Glutamatergic neuron (in vitro differentiated cells): ENCODE results near the gene ACRBP. TPM values are rescaled to one million over a fixed set of nuclear protein-coding genes. Genes with fewer than 3 reads are reported as not detected.

Source experiments
- DNase-seq: peaks from one replicate; pipeline ENCODE4 v3.0.0; 2022
- H3K27ac Mint-ChIP-seq: one replicate; pipeline ENCODE4 v1.8.0; 2020; ENCODE audit warnings: mild to moderate bottlenecking, mixed read lengths, inconsistent platforms; ENCODE audit not compliant: unreplicated experiment
- H3K27me3 Mint-ChIP-seq: one replicate; pipeline ENCODE4 v1.8.0; 2020; ENCODE audit warnings: mild to moderate bottlenecking, moderate library complexity, mixed read lengths, inconsistent platforms; ENCODE audit not compliant: unreplicated experiment
- H3K36me3 Mint-ChIP-seq: one replicate; pipeline ENCODE4 v1.8.0; 2020; ENCODE audit warnings: mild to moderate bottlenecking, mixed read lengths, inconsistent platforms; ENCODE audit not compliant: unreplicated experiment
- H3K4me1 Mint-ChIP-seq: one replicate; pipeline ENCODE4 v1.8.0; 2020; ENCODE audit warnings: mild to moderate bottlenecking, low read depth, mixed read lengths, inconsistent platforms; ENCODE audit not compliant: unreplicated experiment
- H3K4me3 Mint-ChIP-seq: one replicate; pipeline ENCODE4 v1.8.0; 2020; ENCODE audit warnings: mild to moderate bottlenecking, mixed read lengths, inconsistent platforms; ENCODE audit not compliant: unreplicated experiment
- H3K9me3 Mint-ChIP-seq: one replicate; pipeline ENCODE4 v1.8.0; 2020; ENCODE audit warnings: mild to moderate bottlenecking, moderate library complexity, mixed read lengths, inconsistent platforms; ENCODE audit not compliant: unreplicated experiment
- CTCF ChIP-seq: fragments of 200-600 bp; sonication (generic); IDR thresholded peaks from one replicate; pipeline ENCODE4 v1.5.0; 2021; ENCODE audit not compliant: partially characterized antibody, unreplicated experiment
- total RNA-seq: library from RNA; stranded (reverse); fragmentation: NEBNext Ultra II Directional; extraction: Animal tissue kit (Norgen Biotek cat#: 25700); gene quantifications from one replicate; pipeline ENCODE4 v1.2.1, GENCODE V29; 2021; ENCODE audit not compliant: unreplicated experiment

The ACRBP gene
- total RNA-seq, 1 donor from 2014 or later: 2.5 TPM

DNA sequence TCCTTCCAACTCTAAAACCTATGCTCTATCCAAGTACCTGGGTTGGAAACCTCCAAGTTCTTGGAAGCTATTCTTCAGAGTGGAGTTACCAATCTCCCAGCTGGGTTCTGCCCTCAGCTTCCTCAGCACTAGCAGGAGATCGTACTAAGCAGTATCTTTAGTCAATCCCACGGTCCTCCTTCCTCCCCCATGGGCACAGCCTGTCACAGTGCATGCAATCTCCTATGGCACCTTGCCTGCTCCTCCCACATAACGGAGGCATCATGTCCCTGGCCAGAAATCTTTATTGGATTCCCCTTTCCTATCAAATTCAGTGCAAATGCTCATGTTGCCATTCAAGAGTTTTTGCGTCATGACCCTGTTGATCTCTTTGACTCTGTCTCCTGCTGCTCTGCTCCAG, 6.1 kb downstream of the ACRBP start:
- Mint-ChIP-seq H3K9me3 (peaks cover 5% of the 10 kb centered on the region), H3K4me1 (peaks cover 1% of the 10 kb centered on the region), H3K27me3 (peaks cover 7% of the 10 kb centered on the region), H3K27ac (no peak overlapping the region), H3K4me3 (no peak overlapping the region), H3K36me3 (peaks cover 30% of the 10 kb centered on the region)
- no peak for TF ChIP-seq CTCF
- DNase-seq: no peak

GRCh38 chr12:6640497-6640896, 6.7 kb downstream of the ACRBP start:
- Mint-ChIP-seq H3K4me1 (peaks cover 2% of the 10 kb centered on the region), H3K9me3 (peaks cover 5% of the 10 kb centered on the region), H3K27ac (no peak overlapping the region), H3K27me3 (peaks cover 8% of the 10 kb centered on the region), H3K36me3 (peaks cover 30% of the 10 kb centered on the region), H3K4me3 (no peak overlapping the region)
- no peak for TF ChIP-seq CTCF
- no peak for DNase-seq

DNA sequence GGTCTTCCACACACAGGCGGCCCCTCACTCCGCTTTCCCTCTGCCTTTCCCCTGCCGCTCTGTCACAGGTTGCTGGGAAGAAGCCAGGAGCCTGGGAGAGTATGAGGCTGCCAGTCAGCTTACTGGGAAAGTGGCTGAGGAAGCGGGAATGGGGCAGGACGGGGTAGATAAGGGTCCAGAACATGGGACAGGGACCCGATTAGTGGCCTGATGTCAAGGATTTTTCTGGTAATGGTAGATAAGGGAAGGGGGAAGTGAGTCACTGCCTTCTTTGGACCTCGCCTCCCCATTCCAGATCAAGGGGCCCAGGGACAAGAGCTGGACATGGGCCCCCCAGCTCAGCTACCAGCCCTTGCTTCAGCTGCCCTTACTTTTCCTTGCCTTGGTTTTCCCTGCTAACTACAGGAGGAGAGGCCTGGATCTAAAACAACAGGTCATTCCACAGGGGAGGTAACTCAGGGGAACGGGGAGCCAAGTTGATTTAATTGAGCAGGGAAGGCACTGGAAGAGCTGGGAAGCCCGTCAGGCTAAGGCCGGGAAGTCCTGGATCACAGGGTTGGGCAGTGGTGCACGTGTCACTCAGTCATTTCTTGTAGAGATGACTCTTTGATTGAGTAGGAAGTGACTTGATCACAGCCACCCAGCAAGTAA, 8.0 kb downstream of the ACRBP start:
- Mint-ChIP-seq H3K9me3 (peaks cover 5% of the 10 kb centered on the region), H3K4me1 (peaks cover 7% of the 10 kb centered on the region), H3K27ac (peak overlapping the region; percentile 33), H3K36me3 (peaks cover 24% of the 10 kb centered on the region), H3K4me3 (no peak overlapping the region), H3K27me3 (peaks cover 8% of the 10 kb centered on the region)
- no peak for TF ChIP-seq CTCF
- DNase-seq: no peak

- no peak overlapping the region for H3K27ac Mint-ChIP-seq
- H3K4me3 Mint-ChIP-seq: no peak overlapping the region
- peaks cover 5% of the 10 kb centered on the region for H3K9me3 Mint-ChIP-seq
- H3K27me3 Mint-ChIP-seq: peaks cover 10% of the 10 kb centered on the region
- TF ChIP-seq CTCF: no peak
- no peak for DNase-seq
- H3K36me3 Mint-ChIP-seq: peaks cover 16% of the 10 kb centered on the region
- H3K4me1 Mint-ChIP-seq: peaks cover 9% of the 10 kb centered on the region
These were observed 8.9 kb downstream of the ACRBP start for GRCh38 chr12:6638305-6638704.

DNA sequence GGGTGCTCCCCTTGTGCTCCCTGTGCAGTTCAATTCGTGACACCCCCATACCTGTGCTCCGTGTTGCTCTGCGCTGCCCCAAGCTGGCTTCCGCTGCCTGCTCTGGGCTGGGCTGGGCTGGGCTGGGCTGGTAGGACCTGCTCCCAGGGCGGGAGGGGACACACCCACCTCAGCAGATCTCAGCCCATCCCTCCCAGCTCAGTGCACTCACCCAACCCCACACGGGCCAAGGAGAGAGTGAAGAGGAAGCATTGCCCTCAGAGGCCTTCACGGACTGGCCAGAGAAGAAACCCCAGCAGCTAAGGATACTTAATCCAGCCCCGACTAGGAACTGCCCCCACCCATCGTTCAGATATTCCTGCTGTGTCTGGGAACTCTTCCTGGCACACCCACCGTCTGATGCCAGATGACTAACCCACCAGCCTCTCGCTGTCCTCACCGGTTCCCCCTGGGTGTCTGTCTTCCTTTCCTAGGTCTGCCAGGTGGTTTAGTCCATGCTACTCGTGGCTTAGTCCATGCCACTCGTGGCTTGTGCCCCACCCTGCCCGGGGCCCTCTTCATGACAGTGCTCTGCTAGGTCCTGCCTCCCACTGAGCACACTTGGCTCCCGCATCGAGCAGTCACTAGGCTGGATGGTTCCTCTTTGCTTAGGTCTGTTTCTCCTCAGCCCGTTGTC, 11.2 kb downstream of the ACRBP start, which contains the start of gene LPAR5:
Gene LPAR5, minus strand, starts transcription at position 104 of the 676 bp plus-strand sequence. CDS start 14,711 bp downstream, outside the sequence.
- no peak for DNase-seq
- Mint-ChIP-seq H3K4me1 (peaks cover 17% of the 10 kb centered on the region), H3K27me3 (peaks cover 9% of the 10 kb centered on the region), H3K27ac (no peak within 1 kb of the TSS), H3K4me3 (peak within 1 kb of the TSS; percentile 16), H3K9me3 (peaks cover 3% of the 10 kb centered on the region), H3K36me3 (peaks cover 5% of the 10 kb centered on the region)
- no peak for TF ChIP-seq CTCF
